CD4-positive, alpha-beta T cell treated with Interleukin-4 for 1 hour (primary cell): ENCODE results near the gene CELA2B.
"Not testable (repeated sequence)": the region's sequence is repeated elsewhere in the genome, so short reads cannot be mapped to it uniquely, and the experiment has no call there.

Experiments used
- DNase-seq, 2 donors: peaks; one replicate each; pipeline ENCODE4 v3.0.0-alpha.2; 2020 to 2022

The CELA2B gene

DNA sequence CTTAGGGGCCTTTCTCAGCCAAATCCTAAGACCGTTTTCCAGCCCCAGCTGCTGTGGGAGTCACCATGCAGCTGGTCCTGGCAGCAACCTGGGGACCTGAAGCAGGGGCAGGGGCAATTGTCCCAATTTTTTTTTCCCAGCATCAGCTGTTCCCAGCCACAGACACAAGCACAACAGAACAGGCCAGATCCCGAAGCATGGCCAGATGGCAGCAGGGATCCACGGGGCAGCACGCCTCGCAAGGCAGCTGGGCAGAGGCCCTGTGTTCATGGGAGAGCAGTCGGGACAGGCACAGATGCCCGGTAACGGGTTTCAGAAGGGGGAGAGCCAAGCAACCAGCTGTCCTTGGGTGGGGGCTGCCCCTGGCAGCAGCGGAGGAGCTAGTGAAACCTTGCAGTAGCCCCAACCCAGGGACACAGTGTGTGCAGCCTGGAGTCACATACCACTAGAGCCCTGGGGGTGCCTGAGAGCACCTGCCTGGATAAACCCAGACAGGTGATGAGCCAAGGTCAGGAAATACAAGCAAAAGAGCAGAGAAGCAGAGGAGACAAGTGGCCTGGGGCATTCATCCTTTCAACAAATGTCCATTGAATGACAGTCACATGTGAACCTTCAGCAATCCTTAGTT is 6.0 kb upstream of the CELA2B start:
- not testable (repeated sequence) for DNase-seq

DNA sequence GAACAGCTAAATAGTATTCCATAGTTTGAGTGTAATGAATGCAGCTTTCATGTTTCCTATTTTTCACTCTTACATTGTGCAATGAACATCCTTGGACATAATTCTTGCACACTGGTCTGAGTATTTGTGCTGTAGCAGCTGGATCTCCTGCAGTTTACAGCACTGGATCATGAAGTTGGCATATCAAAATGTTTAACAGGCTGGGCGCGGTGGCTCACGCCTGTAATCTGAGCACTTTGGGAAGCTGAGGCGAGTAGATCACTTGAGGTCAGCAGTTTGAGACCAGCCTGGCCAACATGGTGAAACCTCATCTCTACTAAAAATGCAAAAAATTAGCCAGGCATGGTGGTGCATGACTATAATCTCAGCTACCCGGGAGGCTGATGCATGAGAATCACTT is 4.8 kb upstream of the CELA2B start:
- DNase-seq = not testable (repeated sequence)

DNA sequence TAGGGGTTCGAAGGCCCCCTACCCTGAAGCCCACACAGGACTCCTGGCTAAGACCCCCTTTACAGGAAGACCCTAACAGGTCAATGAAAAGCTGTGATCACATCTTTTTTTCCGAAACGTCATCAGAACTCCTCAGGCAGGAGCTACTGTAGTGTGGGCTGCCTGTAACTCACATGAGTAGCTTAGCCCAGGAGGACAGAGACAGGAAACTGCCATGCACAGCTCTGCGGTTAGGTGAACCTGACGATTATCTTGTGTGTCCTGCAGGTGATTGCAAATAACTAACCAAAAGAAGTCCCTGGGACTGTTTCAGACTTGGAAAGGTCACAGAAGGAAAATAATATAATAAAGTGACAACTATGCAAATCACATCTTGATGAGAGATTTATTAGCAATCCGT is 4.2 kb upstream of the CELA2B start:
- DNase-seq = not testable (repeated sequence)

DNA sequence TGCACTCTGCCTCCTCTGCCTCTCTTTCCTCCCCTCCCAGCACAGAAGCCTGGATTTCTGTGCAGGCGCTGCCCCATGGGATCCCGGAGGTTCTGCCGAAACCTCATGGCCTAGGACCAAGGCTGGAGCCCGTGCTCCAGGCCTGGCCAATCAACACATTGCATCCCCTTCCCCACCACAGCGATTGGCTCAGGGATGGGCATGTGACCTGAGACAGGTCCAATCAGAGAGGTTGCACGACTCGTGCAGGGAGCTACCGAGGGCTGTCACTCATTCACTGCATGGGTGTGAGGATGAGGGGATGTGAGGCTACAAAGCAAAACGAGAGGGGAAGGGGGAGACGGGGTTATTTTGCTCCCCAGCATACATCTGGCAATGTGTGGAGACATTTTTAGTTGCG is 3.3 kb upstream of the CELA2B start:
- DNase-seq = no peak

DNA sequence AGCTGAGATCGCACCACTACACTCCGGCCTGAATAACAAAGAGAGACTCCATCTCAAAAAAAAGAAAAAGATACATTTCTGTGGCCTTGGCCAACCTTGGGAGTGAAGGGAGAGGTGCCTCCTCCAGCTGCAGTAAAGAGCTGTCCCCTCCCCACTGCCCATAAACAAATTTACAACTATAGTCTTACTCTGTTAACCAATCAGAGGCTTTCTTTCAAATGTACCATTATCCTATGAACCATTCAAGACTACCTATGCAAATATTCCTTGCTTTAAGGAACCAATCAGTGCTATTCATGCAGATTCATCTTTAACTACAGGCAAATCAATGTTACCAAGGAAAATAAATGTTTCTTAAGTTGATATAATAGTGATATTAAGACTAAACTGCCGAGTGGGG is 1.0 kb downstream of the CELA2B start:
- no peak for DNase-seq

DNA sequence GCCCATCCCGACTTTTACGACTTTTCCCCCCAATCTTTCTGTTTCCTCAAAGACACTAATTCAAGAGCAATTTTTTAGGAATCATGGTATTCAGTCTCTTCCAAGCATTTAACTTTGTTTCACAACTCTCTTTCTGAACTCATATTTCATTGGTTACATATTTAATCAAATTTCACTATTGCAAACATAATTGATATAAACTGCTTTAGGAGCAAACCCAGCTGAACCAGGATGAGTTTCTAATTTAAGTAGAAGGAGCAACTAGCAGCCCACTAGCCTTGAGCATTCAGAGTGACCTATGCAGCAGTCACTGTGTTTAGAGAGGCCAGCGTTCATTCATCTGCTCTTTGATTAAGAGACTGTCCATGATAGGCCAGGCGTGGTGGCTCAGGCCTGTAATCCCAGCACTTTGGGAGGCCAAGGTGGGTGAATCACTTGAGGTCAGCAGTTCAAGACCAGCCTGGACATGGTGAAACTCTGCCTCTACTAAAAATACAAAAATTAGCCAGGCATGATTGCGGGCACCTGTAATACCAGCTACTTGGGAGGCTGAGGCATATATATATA is 1.8 kb downstream of the CELA2B start:
- no peak for DNase-seq

DNA sequence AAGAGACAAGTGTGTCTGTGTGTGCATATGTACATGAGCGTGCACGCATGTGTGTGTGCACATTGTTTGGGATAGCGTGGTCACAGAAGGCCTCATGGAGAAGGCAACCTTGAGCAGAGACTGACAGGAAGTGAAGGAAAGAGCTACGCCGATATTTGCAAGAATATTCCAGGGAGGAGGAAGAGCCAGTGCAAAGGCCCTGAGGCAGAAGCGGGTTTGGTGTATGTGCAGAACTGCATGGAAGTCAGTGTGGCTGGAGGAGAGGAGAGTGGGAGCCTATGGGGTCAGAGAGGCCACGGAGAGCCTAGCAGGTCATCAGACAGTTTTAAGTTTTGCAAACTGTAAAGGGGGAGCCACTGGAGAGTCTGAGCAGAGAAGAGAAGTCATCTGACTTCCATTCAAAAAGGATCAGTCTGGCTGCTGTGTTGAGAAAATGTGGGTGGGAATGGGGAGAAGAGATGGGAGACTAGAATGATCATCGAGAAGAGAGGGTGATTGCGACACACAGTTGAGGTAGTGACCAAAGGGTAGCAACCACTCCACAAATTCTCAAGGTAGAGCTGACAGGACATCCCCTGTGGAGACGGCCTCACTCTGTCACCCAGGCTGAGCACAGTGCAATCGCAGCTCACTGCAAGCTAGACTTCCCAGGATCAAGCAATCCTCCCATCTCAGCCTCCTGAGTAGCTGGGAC is 3.9 kb downstream of the CELA2B start:
- no peak for DNase-seq

DNA sequence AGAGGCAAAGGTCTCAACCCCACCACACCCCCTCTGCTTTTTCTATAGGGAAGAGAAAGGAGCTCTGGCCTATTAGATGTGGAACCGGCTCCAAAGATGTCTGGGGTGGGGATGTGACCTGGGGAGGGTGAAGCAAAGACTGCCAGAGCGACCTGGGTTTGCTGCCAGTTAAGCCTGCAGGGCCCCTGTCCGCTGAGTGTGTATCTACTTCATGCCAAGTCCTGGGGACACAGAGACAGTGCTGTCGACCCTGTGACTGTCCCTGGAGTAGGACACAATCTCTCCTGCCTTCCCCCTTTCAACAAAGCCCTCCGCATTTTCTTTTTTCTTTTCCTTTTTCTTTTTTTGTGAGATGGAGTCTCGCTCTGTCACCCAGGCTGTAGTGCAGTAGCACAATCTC is 6.6 kb downstream of the CELA2B start:
- not testable (repeated sequence) for DNase-seq

DNA sequence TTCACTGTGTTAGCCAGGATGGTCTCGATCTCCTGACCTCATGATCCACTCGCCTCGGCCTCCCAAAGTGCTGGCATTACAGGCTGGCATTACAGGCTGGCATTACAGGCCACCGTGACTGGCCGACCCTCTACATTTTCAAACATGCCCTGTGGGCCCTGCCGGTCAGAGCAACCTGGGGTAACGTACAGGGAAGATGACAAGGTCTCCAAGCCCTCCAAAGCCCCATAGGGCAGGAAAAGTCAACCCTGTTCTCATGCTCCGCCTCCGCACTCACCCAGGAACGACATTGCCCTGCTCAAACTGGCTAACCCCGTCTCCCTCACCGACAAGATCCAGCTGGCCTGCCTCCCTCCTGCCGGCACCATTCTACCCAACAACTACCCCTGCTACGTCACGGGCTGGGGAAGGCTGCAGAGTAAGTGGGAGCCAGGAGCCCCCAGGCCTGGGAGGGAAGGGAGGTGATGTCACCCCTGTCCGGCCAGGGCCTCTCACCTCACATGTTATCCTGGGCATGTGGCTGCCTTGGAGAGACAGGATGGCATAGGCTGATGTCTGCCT is 7.2 kb downstream of the CELA2B start:
- not testable (repeated sequence) for DNase-seq

DNA sequence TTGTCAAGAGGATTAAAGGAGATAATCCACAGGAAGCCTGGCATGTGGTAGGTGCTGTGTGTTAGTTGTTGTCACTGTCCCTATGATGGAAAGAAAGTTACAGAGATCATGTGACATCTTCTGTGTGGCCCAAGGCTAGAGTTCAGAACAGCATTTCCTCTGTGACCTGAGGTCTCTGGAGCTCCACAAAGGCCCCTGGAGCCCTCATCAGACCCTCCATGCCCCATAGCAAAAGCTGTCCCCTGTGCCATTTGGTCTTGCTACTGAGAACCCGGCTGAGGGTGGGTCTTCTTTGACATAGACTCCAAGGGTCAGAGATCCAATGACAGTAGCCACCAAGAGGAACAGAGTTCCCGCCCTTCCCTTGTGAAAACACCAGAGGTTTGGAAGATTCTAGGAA is 8.1 kb downstream of the CELA2B start:
- DNase-seq = no peak

DNA sequence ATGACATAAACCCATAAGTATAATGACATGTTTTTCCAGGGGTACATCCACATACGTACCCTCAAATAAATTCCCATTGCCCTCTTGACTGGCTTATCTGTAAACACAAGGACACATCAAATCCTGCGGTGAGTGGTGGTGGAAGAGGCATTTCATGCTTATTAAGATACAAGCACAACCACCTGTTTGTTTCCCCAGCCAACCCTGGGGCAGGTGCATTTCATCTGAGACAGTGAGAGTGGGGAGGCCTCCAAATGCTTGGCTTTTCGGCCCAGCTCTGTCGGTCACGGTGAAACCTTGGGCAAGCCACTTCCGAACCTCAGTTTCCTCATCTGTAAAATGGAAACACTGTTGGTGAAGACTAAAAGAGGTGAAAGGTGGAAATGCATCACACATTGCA is 8.5 kb downstream of the CELA2B start:
- DNase-seq = not testable (repeated sequence)

DNA sequence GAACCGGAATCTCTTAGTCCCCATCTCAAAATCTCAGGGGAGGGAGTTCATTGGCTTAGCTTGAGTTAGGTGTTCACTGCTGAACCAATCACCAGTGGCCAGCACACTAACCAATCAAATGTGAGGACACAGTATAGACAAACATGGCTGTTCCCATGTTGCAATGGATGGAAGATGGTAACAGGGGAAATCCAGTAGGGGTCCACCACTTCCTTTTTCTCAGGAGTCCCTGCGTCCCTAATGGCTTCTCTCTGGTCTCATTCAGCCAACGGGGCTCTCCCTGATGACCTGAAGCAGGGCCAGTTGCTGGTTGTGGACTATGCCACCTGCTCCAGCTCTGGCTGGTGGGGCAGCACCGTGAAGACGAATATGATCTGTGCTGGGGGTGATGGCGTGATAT is 9.7 kb downstream of the CELA2B start:
- DNase-seq = no peak

DNA sequence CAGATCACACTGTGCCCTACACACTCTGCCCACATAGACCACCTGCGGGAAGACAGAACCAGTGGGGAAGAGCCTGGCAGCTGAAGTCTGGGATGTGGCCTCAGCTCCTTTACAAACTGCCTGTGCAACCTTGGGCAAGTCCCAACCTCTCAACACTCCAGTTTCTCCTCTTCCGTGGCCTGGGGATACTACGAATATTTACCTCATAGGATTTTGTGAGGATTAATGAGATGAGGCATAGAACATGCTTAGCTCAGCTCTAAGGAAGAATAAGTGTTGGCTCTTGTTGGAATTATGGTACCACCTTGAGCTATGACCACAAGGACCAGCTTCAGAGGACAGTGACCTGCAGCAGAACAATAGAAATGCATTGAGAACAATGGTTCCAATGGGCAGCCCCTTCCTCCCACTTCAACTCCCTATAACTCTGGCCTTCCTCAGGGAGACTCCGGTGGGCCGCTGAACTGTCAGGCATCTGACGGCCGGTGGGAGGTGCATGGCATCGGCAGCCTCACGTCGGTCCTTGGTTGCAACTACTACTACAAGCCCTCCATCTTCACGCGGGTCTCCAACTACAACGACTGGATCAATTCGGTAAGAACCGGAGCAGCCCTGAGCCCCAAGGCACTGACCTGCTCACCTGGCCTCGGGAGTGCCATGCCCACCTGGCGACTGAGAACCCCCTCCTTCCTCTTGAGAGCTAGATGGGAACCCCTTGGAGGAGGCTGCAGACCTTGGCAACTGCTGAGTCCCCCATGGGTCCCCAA is 11.1 kb downstream of the CELA2B start:
- DNase-seq = not testable (repeated sequence)

DNA sequence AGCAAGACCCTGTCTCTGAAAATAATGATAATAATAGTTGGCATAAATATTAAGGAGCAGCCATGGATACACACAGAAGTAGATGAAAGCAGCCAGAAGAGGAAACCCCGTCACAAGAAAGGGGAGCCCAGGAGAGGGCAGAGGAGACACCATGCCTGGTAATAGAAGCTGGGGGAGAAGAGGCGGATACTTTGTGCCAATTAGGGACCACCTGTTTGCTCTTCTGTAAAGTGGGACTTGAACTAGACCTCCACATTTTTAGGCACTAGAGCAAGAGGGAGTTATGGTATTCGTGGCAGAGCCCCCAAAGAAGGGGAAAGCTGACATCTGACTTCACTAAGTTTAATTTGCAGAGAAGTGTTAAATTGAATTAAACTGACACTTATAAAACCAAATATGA is 12.5 kb downstream of the CELA2B start:
- DNase-seq = no peak

DNA sequence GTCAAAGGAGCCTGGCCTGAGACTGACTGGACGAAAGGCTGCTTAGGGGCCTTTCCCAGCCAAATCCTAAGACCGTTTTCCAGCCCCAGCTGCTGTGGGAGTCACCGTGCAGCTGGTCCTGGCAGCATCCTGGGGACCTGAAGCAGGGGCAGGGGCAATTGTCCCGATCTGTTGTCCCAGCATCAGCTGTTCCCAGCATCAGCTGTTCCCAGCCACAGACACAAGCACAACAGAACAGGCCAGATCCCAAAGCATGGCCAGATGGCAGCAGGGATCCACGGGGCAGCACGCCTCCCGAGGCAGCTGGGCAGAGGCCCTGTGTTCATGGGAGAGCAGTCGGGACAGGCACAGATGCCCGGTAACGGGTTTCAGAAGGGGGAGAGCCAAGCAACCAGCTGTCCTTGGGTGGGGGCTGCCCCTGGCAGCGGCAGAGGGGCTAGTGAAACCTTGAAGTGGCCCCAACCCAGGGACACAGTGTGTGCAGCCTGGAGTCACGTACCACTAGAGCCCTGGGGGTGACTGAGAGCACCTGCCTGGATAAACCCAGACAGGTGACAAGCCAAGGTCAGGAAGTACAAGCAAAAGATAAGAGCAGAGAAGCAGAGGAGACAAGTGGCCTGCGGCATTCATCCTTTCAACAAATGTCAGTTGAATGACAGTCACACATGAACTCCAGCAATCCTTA is 13.3 kb downstream of the CELA2B start:
- DNase-seq = no peak

DNA sequence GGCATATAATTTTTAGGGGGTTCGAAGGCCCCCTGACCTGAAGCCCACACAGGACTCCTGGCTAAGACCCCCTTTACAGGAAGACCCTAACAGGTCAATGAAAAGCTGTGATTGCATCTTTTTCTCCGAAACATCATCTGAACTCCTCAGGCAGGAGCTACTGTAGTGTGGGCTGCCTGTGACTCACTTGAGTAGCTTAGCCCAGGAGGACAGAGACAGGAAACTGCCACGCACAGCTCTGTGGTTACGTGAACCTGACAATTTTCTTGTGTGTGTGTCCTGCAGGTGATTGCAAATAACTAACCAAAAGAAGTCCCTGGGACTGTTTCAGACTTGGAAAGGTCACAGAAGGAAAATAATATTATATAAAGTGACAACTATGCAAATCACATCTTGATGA is 15.1 kb downstream of the CELA2B start:
- not testable (repeated sequence) for DNase-seq

DNA sequence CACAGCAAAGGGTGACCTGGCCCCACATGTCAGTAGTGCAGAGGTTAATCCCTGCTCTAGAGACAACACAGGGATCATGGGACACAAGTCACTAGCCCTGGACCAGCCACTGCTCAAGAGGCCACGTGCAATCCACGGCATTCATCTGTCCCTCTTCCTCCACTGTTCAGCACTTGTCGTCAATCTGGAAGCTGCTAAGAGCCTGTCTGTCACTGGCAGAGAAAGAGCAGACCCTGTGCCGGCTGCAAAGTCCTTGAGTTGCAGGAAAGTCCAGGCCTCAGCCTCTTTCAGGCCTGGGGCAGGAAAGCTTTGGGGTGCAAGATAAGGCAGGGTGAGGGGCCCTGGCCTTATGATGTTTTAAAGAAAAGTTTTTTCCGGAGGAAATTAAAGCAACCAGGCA is 16.7 kb downstream of the CELA2B start:
- DNase-seq = no peak

DNA sequence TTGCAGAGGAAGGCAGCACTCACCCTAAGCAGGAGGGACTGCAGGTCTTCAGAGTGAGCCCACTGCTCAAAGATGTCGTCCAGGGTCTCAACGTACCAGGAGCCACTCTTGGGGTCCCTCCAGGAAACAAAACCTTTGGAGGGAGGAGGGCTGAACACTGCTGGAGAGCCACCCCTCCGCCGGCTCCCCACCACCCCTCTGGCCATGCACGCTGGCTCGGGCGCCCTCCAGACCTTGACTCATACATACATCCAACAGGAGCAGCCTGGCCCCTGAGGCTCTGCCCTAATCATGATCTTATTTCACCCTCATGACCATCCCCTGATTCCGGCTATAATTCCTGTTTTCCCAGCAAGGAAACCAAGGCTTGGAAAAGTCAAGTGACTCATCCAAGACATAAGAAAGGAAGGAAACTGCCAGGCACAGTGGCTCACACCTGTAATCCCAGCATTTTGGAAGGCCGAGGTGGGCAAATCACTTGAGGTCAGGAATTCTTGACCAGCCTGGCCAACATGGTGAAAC is 18.0 kb downstream of the CELA2B start:
- DNase-seq = no peak

DNA sequence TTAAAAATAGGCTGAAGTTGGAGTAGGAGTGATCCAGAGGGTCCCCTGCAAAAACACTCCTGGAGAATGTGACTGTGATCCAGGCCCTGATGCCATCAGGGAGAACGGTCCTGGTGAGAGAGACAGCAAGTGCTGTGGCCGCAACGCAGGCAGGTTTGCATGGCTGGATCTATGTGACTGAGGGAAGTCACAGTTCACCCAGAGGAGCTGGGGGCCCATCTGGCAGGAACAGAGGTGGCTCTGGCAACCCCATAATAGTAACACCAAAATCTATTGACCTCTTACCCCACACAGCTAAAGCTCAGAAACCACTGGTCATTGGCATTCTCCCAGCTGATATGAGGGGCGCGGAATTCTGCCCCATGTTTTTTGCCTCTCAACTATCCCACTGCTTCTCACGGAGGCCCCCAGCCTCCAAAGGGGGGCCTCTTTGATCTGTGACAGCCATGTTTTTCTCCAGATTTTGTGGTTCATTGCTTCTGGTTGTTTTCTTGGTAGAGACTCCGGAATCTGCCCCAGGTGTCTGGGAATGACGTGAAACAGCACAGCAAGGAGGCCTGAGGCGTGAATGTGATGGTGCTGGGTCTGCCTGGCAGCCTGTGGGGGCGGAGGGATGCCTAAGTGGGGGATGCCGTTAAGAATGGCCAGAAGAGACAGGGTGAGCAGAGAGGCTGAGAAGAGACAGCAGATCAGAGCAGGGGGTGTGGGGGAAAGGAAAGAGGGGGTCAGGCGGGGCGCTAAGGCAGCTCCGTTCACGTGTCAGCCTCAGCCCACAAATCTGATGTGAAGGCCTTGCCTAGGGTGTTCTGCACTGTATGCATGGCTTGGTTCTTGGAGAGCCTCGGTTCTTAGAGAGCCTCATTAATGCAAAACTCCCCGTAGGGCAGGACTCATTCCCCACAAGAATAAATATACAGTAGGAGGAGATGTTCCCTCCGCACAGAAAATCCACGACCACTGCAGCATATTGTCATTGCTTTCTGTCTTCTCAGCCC is 24.6 kb downstream of the CELA2B start:
- DNase-seq = no peak

DNA sequence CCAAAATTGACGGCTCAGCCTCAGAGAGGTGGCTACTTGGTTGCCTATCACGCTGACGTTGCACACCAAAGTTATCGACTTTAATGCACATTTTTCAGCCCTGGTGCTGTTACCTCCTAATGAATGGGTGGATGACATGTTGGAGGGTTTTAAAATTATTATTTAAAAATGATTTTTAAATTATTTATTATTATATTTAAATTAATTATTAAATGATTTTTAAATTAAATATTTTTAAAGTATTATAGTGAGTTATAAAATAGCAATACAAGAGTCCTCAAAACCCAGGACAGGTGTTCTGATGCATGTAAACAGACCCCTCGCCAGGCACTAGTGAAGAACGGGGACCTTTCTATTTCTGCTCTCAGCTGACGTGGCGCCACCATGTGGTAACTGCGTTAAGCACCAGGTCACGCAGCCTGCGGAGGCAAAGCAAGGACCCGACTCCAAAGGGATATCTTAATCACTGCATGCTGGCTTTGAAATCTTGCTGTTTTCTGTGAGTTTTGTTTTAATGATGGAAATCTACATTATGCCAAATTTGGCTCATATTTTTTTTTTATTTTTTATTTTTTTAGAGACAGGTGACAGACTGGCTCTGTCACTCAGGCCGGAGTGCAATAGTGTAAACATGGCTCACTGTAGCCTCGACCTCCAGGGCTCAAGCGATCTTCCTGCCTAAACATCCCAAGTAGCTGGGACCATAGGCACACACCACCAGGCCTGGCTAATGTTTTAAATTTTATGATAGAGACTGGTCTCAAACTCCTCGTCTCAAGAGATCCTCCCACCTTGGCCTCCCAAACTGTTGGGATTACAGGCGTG is 25.5 kb downstream of the CELA2B start:
- peak; percentile 40 to 49 for DNase-seq
